GM18505 (cell line): ENCODE data around the gene ANKHD1.

ENCODE experiments used
- ATAC-seq: cut with Tn5 transposase; IDR thresholded peaks from one replicate; pipeline ENCODE4 v1.9.1; 2021; ENCODE audit not compliant: unreplicated experiment
- POLR2A ChIP-seq: IDR thresholded peaks from 4 replicates; pipeline ENCODE4 v1.6.1; 2011; ENCODE audit warnings: borderline replicate concordance; ENCODE audit not compliant: insufficient read depth, insufficient read length; ENCODE audit errors: extremely low read depth

ANKHD1 gene, protein sequence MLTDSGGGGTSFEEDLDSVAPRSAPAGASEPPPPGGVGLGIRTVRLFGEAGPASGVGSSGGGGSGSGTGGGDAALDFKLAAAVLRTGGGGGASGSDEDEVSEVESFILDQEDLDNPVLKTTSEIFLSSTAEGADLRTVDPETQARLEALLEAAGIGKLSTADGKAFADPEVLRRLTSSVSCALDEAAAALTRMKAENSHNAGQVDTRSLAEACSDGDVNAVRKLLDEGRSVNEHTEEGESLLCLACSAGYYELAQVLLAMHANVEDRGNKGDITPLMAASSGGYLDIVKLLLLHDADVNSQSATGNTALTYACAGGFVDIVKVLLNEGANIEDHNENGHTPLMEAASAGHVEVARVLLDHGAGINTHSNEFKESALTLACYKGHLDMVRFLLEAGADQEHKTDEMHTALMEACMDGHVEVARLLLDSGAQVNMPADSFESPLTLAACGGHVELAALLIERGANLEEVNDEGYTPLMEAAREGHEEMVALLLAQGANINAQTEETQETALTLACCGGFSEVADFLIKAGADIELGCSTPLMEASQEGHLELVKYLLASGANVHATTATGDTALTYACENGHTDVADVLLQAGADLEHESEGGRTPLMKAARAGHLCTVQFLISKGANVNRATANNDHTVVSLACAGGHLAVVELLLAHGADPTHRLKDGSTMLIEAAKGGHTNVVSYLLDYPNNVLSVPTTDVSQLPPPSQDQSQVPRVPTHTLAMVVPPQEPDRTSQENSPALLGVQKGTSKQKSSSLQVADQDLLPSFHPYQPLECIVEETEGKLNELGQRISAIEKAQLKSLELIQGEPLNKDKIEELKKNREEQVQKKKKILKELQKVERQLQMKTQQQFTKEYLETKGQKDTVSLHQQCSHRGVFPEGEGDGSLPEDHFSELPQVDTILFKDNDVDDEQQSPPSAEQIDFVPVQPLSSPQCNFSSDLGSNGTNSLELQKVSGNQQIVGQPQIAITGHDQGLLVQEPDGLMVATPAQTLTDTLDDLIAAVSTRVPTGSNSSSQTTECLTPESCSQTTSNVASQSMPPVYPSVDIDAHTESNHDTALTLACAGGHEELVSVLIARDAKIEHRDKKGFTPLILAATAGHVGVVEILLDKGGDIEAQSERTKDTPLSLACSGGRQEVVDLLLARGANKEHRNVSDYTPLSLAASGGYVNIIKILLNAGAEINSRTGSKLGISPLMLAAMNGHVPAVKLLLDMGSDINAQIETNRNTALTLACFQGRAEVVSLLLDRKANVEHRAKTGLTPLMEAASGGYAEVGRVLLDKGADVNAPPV (N-terminal part only)

DNA sequence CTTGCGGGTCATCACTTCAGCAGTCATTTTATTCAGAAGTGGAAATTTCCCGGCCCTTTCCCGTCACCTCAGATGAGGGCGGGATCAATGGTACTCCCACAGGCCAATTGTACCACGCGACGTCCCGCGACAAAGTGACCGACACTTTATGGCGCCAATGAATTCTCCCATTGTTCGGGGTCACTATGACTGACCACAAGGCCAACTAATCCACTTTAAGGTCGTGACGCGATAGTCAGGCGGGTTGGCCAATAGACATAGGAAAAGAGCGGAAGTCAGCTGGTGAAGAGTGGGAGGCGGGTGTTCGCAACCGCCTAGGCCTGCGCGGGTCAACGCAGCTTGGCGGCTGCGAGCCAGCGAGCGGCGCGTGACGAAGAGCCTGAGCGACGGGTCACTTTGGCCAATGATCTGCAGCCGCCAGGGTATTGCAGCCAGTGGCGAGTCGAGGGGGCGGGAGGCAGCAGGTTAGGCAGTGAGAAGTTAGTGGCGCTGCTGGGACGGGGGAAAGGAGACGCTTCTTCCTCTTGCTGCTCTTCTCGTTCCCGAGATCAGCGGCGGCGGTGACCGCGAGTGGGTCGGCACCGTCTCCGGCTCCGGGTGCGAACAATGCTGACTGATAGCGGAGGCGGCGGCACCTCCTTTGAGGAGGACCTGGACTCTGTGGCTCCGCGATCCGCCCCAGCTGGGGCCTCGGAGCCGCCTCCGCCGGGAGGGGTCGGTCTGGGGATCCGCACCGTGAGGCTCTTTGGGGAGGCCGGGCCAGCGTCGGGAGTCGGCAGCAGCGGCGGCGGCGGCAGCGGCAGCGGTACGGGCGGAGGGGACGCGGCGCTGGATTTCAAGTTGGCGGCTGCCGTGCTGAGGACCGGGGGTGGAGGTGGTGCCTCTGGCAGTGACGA lies at the start of gene ANKHD1:
Gene ANKHD1, plus strand, starts transcription at position 472 of the 896 bp plus-strand sequence. Its CDS starts 135 bp downstream, at position 607.
- TF ChIP-seq POLR2A, result peak; percentile 90
- ATAC-seq, result peak; percentile 79

GRCh38 chr5:140355546-140355945 lies 46.1 kb upstream of the ANKHD1 start:
- TF ChIP-seq POLR2A, result no peak
- ATAC-seq, result no peak

DNA sequence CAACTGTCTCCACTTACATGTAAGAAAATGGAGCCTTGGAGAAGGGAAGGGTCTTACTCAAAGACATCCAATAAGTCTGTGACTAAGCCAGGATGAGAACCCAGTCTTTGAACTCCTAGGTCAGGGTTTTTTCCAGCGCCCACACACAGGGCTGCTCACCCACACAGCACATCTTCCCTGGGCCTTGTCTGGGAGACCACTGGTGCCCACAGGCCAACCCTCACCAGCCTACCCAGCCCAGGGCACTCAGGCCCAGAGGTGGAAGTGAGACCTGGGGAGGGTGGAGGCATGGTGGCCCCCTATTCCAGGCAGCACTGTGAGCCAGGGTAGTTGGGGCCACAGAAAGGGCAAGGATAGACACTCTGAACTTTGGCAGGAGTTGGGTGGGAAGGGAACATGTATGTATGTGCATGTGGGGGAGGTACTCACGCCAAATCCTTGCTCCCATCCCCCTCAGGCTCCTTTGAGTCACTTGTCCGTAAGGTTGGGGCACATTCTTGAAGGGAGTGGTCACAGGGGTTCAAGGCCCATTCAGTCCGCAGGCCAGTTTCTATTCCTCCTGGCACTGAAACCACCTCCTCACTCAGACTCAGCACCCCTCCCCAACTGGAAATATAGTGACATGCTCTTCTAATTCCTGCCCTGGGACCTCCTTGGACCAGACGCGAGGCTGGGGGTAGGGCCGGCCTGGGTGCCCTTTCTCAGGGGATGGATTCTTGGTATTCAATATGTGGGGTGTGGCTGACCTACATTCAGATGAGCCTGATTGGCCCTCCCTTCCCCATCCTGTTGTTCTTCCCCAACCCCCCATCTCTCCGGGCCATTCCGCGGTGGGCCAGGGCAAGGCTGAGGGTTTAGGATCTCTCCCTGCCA lies 44.5 kb upstream of the ANKHD1 start:
- TF ChIP-seq POLR2A, result no peak
- peak; percentile 16 for ATAC-seq

DNA sequence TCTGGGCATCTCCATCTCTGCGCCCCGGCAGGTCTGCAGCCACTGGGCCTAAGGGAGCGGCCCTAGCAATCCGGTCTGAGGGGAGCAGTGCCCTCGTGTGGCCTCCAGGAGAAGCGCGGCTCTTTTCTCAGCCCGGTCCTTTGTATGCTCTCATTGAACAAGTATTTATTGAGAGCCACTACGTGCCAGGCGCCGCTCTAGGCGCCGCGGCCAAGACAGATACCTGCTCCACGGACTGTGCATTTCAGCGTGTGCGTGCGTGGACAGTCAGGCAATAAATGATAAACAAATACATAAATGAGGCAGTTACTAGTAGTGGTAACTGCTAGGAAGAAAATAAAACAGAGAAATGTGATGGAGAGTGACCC lies 43.9 kb upstream of the ANKHD1 start:
- no peak for TF ChIP-seq POLR2A
- ATAC-seq, result peak; percentile 94

DNA sequence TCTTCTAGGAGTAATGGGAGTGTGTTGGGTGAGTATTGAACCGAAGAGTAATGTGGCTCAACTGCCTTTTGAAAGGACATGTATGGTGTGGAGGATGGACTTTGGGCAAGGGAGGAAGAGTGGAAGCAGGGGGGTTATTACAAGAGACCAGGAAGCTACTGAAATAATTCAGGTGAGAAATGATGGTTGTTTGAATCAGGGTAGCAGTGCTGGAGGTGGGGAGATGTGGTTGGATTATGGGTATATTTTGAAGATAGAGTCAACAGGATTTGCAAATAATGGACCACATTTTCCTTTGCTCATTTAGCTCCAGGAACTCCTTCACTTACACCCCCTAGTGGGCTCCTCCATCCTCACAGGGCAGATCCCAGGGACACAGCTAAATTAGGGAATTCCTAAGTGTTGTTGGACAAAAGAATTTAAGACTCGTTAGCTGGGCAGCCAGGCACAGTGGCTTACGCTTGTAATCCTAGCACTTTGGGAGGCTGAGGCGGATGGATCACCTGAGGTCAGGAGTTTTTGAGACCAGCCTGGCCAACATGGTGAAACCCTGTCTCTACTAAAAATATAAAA lies 42.8 kb upstream of the ANKHD1 start:
- ATAC-seq, result no peak
- TF ChIP-seq POLR2A, result no peak

- TF ChIP-seq POLR2A, result no peak
- ATAC-seq, result no peak
Observed at GRCh38 chr5:140360101-140360500, 41.5 kb upstream of the ANKHD1 start, which contains the start of gene SLC4A9. Gene SLC4A9 (plus strand): TSS chr5:140360194. CDS start chr5:140360237, 43 bp downstream.

DNA sequence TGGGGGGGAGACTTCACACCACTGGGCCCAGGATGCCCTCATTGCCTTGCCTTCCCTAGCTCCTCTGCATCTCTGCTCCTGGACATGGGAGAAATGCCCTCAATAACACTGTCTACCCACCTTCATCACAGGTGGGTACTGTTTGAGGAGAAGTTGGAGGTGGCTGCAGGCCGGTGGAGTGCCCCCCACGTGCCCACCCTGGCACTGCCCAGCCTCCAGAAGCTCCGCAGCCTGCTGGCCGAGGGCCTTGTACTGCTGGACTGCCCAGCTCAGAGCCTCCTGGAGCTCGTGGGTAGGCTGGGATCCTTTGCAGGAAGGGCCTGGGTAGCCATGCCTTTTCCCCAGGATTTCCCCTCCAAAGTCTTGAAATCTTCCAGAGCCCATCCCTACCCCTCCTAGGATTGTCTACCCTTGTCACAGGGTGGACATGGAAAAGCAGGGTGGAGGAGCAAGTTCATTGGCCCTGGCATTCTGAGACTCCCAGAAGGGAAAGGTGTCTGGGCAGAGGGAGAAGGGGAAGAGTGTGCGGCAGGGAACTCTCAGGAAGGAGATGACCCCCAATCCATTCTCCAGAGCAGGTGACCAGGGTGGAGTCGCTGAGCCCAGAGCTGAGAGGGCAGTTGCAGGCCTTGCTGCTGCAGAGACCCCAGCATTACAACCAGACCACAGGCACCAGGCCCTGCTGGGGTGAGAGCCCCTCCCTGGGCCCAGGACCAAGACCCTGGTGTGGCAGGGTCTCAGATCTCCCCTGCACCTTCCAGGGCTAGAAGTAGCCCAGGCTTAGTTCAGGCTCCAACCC lies 40.8 kb upstream of the ANKHD1 start:
- ATAC-seq, result no peak
- TF ChIP-seq POLR2A, result no peak

DNA sequence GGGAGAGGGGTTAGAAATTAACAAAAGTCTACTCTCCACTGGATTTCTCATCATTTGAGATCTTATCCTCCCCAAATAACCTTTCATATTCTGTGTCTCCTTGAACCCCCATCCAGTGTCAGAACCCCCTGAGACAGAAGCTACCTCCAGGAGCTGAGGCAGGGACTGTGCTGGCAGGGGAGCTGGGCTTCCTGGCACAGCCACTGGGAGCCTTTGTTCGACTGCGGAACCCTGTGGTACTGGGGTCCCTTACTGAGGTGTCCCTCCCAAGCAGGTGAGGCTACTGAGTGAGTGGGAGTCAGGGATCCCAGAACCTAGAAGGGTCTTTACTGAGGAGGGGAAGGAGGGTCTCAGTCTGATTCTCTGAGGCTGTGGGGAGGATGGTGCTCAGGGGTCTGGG lies 39.7 kb upstream of the ANKHD1 start:
- ATAC-seq, result no peak
- TF ChIP-seq POLR2A, result no peak

DNA sequence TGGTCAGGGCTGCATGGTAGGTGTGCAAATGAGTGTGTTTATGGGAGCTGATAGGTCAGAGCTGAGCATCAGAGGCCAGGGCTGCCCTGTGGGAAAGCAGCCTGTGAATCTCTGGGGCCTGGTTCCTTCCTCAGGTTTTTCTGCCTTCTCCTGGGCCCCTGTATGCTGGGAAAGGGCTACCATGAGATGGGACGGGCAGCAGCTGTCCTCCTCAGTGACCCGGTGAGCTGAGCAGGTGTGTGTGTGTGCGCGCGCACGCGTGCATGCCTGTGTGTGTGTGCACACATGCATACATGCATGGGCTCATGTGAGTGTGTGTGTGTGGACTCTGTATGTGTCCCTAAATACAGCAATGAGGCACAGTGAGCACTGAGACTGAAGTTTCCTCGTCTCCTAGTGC lies 39.3 kb upstream of the ANKHD1 start:
- ATAC-seq, result no peak
- TF ChIP-seq POLR2A, result no peak

DNA sequence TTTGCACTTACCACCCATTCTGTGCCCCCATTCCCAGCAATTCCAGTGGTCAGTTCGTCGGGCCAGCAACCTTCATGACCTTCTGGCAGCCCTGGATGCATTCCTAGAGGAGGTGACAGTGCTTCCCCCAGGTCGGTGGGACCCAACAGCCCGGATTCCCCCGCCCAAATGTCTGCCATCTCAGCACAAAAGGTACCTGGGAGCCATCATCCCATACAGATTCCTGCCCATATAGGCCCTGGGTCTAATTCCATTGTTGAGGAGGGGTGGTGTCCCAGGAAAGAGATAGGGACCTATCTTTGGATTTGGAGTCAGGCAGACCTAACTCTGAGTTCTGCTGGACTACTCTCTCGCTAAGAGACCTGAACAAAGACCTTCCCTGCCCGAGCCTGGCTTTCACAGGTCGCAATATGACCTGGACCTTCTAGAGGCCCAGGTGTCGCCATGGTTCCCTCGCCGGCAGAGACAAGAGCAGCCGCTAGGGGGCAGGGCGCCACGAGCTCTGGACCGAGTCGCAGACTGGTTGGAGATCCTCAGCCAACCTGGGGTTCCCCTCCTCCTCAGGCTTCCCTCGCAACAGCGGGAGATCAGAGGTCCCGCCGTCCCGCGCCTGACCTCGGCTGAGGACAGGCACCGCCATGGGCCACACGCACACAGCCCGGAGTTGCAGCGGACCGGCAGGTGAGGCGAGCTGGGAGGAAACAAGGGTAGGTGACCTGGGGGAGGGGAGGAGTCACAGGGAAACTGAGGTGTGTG lies 38.6 kb upstream of the ANKHD1 start:
- TF ChIP-seq POLR2A, result no peak
- ATAC-seq, result peak; percentile 93
